ENCODE measurements around the gene NCBP2. TPM values are rescaled to one million over a fixed set of nuclear protein-coding genes. Genes with fewer than 3 reads are reported as not detected.

Gene NCBP2
- total RNA-seq, 2 experiments from 2014 or later, result 94.8 to 107 TPM

- no peaks in the 10 kb centered on the region for H3K36me3 Mint-ChIP-seq (ENCODE audit: low read depth)
- ChIA-PET POLR2A (no interaction called here), CTCF (no interaction called here)
- DNase-seq (no peak), ATAC-seq (no peak)
- H3K4me3 Mint-ChIP-seq, result peak overlapping the region; percentile 63
- intact Hi-C loops (cut with DNase I, micrococcal nuclease), result loop anchor here in 1 of 2 experiments (2.0 kb wide), 2 partner anchors 35 to 61 kb away; partner anchors contain the start of gene MELTF
- no peak overlapping the region for H3K27ac Mint-ChIP-seq
- peaks cover 15% of the 10 kb centered on the region for H3K4me1 Mint-ChIP-seq
- no peaks in the 10 kb centered on the region for H3K9me3 Mint-ChIP-seq (ENCODE audit: low read depth)
- peaks cover 11% of the 10 kb centered on the region for H3K27me3 Mint-ChIP-seq
Observed at GRCh38 chr3:196967412-196968232, 25.3 kb upstream of the NCBP2 start.

- ChIA-PET CTCF (no interaction called here), POLR2A (no interaction called here)
- Mint-ChIP-seq H3K4me1 (peaks cover 15% of the 10 kb centered on the region), H3K27ac (no peak overlapping the region), H3K9me3 (ENCODE audit: low read depth) (no peaks in the 10 kb centered on the region), H3K36me3 (ENCODE audit: low read depth) (no peaks in the 10 kb centered on the region), H3K4me3 (no peak overlapping the region), H3K27me3 (peaks cover 11% of the 10 kb centered on the region)
- ATAC-seq, result no peak
- intact Hi-C loops (cut with DNase I, micrococcal nuclease), result no loop called here
- no peak for DNase-seq
Observed at GRCh38 chr3:196966526-196967401, 24.4 kb upstream of the NCBP2 start.

- intact Hi-C loops (cut with DNase I, micrococcal nuclease), result no loop called here
Observed at GRCh38 chr3:196965804-196966173, 23.5 kb upstream of the NCBP2 start.

GRCh38 chr3:196965112-196965803, 22.9 kb upstream of the NCBP2 start:
- peaks cover 11% of the 10 kb centered on the region for H3K4me1 Mint-ChIP-seq
- CTCF ChIA-PET, result no interaction called here
- H3K27me3 Mint-ChIP-seq, result peaks cover 7% of the 10 kb centered on the region
- no peaks in the 10 kb centered on the region for H3K9me3 Mint-ChIP-seq (ENCODE audit: low read depth)
- no peak for ATAC-seq
- no peak for DNase-seq
- H3K36me3 Mint-ChIP-seq (ENCODE audit: low read depth), result no peaks in the 10 kb centered on the region
- POLR2A ChIA-PET, result no interaction called here
- intact Hi-C loops (cut with DNase I, micrococcal nuclease), result no loop called here
- no peak overlapping the region for H3K27ac Mint-ChIP-seq
- H3K4me3 Mint-ChIP-seq, result no peak overlapping the region

More at GRCh38 chr3:196965804-196966173, 23.5 kb upstream of the NCBP2 start:
- ATAC-seq (no peak), DNase-seq (no peak)
- Mint-ChIP-seq H3K27ac (no peak overlapping the region), H3K36me3 (ENCODE audit: low read depth) (no peaks in the 10 kb centered on the region), H3K9me3 (ENCODE audit: low read depth) (no peaks in the 10 kb centered on the region), H3K27me3 (peaks cover 11% of the 10 kb centered on the region), H3K4me3 (no peak overlapping the region), H3K4me1 (peaks cover 15% of the 10 kb centered on the region)
- ChIA-PET CTCF (no interaction called here), POLR2A (no interaction called here)

- peaks cover 6% of the 10 kb centered on the region for H3K27me3 Mint-ChIP-seq
Observed at GRCh38 chr3:196963631-196963953, 21.3 kb upstream of the NCBP2 start.

GRCh38 chr3:196962930-196963630, 20.8 kb upstream of the NCBP2 start:
- intact Hi-C loops (cut with DNase I, micrococcal nuclease), result no loop called here
- POLR2A ChIA-PET, result no interaction called here
- DNase-seq (no peak), ATAC-seq (no peak)
- H3K4me3 Mint-ChIP-seq, result no peak overlapping the region
- H3K4me1 Mint-ChIP-seq, result peaks cover 8% of the 10 kb centered on the region
- CTCF ChIA-PET, result interaction anchor here (1.3 kb wide), 1 partner anchor 65 kb away, joined by 4 read pairs; no protein-coding TSS in a partner anchor
- H3K27ac Mint-ChIP-seq, result no peak overlapping the region
- no peaks in the 10 kb centered on the region for H3K36me3 Mint-ChIP-seq (ENCODE audit: low read depth)
- peaks cover 6% of the 10 kb centered on the region for H3K27me3 Mint-ChIP-seq
- no peaks in the 10 kb centered on the region for H3K9me3 Mint-ChIP-seq (ENCODE audit: low read depth)

More at GRCh38 chr3:196963631-196963953, 21.3 kb upstream of the NCBP2 start:
- H3K27ac Mint-ChIP-seq, result no peak overlapping the region
- no peaks in the 10 kb centered on the region for H3K9me3 Mint-ChIP-seq (ENCODE audit: low read depth)
- ATAC-seq (no peak), DNase-seq (no peak)
- ChIA-PET CTCF (interaction anchor here (1.3 kb wide), 1 partner anchor 65 kb away, joined by 4 read pairs; no protein-coding TSS in a partner anchor), POLR2A (no interaction called here)
- intact Hi-C loops (cut with DNase I, micrococcal nuclease), result no loop called here
- no peak overlapping the region for H3K4me3 Mint-ChIP-seq
- H3K4me1 Mint-ChIP-seq, result peaks cover 10% of the 10 kb centered on the region
- H3K36me3 Mint-ChIP-seq (ENCODE audit: low read depth), result no peaks in the 10 kb centered on the region

- peaks cover 2% of the 10 kb centered on the region for H3K27me3 Mint-ChIP-seq
- intact Hi-C loops (cut with DNase I, micrococcal nuclease), result no loop called here
- POLR2A ChIA-PET, result no interaction called here
- no peak overlapping the region for H3K4me3 Mint-ChIP-seq
- no peaks in the 10 kb centered on the region for H3K36me3 Mint-ChIP-seq (ENCODE audit: low read depth)
- no peaks in the 10 kb centered on the region for H3K9me3 Mint-ChIP-seq (ENCODE audit: low read depth)
- CTCF ChIA-PET, result no interaction called here
- ATAC-seq (no peak), DNase-seq (no peak)
- no peak overlapping the region for H3K27ac Mint-ChIP-seq
- peaks cover 4% of the 10 kb centered on the region for H3K4me1 Mint-ChIP-seq
Observed at GRCh38 chr3:196962108-196962929, 20.0 kb upstream of the NCBP2 start.

GRCh38 chr3:196954832-196955231, 12.5 kb upstream of the NCBP2 start:
- H3K36me3 Mint-ChIP-seq (ENCODE audit: low read depth), result no peaks in the 10 kb centered on the region
- CTCF ChIA-PET, result interaction anchor here (1.9 kb wide), 1 partner anchor 10 kb away, joined by 4 read pairs; no protein-coding TSS in a partner anchor
- no peak for DNase-seq
- H3K9me3 Mint-ChIP-seq (ENCODE audit: low read depth), result no peaks in the 10 kb centered on the region
- no peak overlapping the region for H3K4me3 Mint-ChIP-seq
- no peak overlapping the region for H3K27ac Mint-ChIP-seq
- peaks cover 2% of the 10 kb centered on the region for H3K27me3 Mint-ChIP-seq
- POLR2A ChIA-PET, result no interaction called here
- no peaks in the 10 kb centered on the region for H3K4me1 Mint-ChIP-seq
- no peak for ATAC-seq
- intact Hi-C loops (cut with DNase I, micrococcal nuclease), result no loop called here

GRCh38 chr3:196951371-196951770, 9.0 kb upstream of the NCBP2 start:
- POLR2A ChIA-PET, result interaction anchor here (0.6 kb wide), 1 partner anchor 108 kb away, joined by 3 read pairs; no protein-coding TSS in a partner anchor
- intact Hi-C loops (cut with DNase I, micrococcal nuclease), result no loop called here
- H3K27me3 Mint-ChIP-seq, result peaks cover under 1% of the 10 kb centered on the region

GRCh38 chr3:196949750-196950149, 7.4 kb upstream of the NCBP2 start:
- intact Hi-C loops (cut with DNase I, micrococcal nuclease), result loop anchor here in 1 of 2 experiments (10.0 kb wide), 1 partner anchor 345 kb away; no protein-coding TSS in a partner anchor
- POLR2A ChIA-PET, result no interaction called here
- ATAC-seq (no peak), DNase-seq (no peak)
- no peaks in the 10 kb centered on the region for H3K27me3 Mint-ChIP-seq
- CTCF ChIA-PET, result interaction anchor here (0.6 kb wide), 1 partner anchor 41 kb away, joined by 3 read pairs; no protein-coding TSS in a partner anchor
- H3K27ac Mint-ChIP-seq, result no peak overlapping the region
- peaks cover 3% of the 10 kb centered on the region for H3K36me3 Mint-ChIP-seq (ENCODE audit: low read depth)
- no peaks in the 10 kb centered on the region for H3K9me3 Mint-ChIP-seq (ENCODE audit: low read depth)
- H3K4me3 Mint-ChIP-seq, result no peak overlapping the region
- peaks cover 2% of the 10 kb centered on the region for H3K4me1 Mint-ChIP-seq

More at GRCh38 chr3:196951371-196951770, 9.0 kb upstream of the NCBP2 start:
- ATAC-seq, result no peak
- no peak overlapping the region for H3K4me3 Mint-ChIP-seq
- H3K27ac Mint-ChIP-seq, result no peak overlapping the region
- H3K9me3 Mint-ChIP-seq (ENCODE audit: low read depth), result no peaks in the 10 kb centered on the region
- H3K4me1 Mint-ChIP-seq, result no peaks in the 10 kb centered on the region
- no peak for DNase-seq
- CTCF ChIA-PET, result interaction anchor here (1.0 to 1.2 kb wide), 2 partner anchors 9 to 78 kb away, joined by 3 to 4 read pairs; partner anchors contain the start of genes MELTF and NCBP2
- no peaks in the 10 kb centered on the region for H3K36me3 Mint-ChIP-seq (ENCODE audit: low read depth)

Measured in activated CD4-positive, alpha-beta T cell treated with anti-CD3 and anti-CD28 coated beads for 36 hours (primary cell).